Activated CD4-positive, alpha-beta T cell treated with anti-CD3 and anti-CD28 coated beads, Interleukin-2, amount 10 ng/mL, durations not matched to agents 7 days and 5 days (primary cell): ENCODE results near the gene SMAD1. TPM values are rescaled to one million over a fixed set of nuclear protein-coding genes. Genes with fewer than 3 reads are reported as not detected.
"Not testable (repeated sequence)": the region's sequence is repeated elsewhere in the genome, so short reads cannot be mapped to it uniquely, and the experiment has no call there.

Experiments
- CTCF ChIA-PET: fragments of 350-600 bp; sonication (Branson Sonifier 250); formaldehyde crosslinking; loops from one replicate; lab custom pipeline; 2021; ENCODE audit warnings: antibody characterized with exemption; lab: Charles Lee
- POLR2A ChIA-PET: fragments of 350-600 bp; sonication (Branson Sonifier 250); formaldehyde crosslinking; loops from one replicate; lab custom pipeline; 2021; ENCODE audit warnings: antibody characterized with exemption; lab: Charles Lee
- DNase-seq: peaks from one replicate; pipeline ENCODE4 v3.0.0-alpha.2; 2020
- H3K27ac Mint-ChIP-seq: one replicate; pipeline ENCODE4 v1.8.0; 2021; ENCODE audit warnings: mild to moderate bottlenecking, moderate library complexity, mixed read lengths
- H3K27me3 Mint-ChIP-seq: one replicate; pipeline ENCODE4 v1.8.0; 2021; ENCODE audit warnings: mixed read lengths
- H3K36me3 Mint-ChIP-seq: one replicate; pipeline ENCODE4 v1.8.0; 2021; ENCODE audit warnings: low read depth, mixed read lengths
- H3K4me1 Mint-ChIP-seq: one replicate; pipeline ENCODE4 v1.8.0; 2021; ENCODE audit warnings: mixed read lengths
- H3K4me3 Mint-ChIP-seq: one replicate; pipeline ENCODE4 v1.8.0; 2021; ENCODE audit warnings: mild to moderate bottlenecking, moderate library complexity, mixed read lengths
- H3K9me3 Mint-ChIP-seq: one replicate; pipeline ENCODE4 v1.8.0; 2021; ENCODE audit warnings: mixed read lengths
- total RNA-seq, 2 experiments: library from RNA; stranded (reverse); gene quantifications; one replicate each; pipeline ENCODE4 v1.2.3, GENCODE V29; 2021

The SMAD1 gene
- total RNA-seq, 2 experiments from 2014 or later: 12.0 to 12.7 TPM

DNA sequence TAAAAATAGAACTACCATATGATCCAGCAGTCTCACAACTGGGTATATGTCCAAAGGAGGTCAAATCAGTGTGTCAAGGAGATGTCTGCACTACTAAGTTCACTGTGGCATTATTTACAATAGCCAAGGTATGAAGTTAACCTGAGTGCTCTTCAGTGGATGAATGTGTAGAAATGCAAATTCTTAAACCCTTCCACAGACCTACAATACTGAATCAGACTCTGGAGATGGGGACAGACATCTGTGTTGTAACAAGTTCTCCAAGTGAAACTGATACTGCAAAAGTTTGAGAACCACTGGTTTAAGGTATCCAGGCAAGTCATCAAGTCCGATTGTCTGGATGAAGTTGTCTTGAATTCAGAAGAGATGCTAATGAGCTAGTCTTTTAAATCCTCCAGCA is 38.5 kb downstream of the SMAD1 start:
- Mint-ChIP-seq H3K4me1 (peaks cover 8% of the 10 kb centered on the region), H3K36me3 (peaks cover 3% of the 10 kb centered on the region), H3K4me3 (no peak overlapping the region), H3K27ac (no peak overlapping the region), H3K9me3 (no peaks in the 10 kb centered on the region), H3K27me3 (no peaks in the 10 kb centered on the region)
- no peak for DNase-seq
- POLR2A ChIA-PET: no interaction called here
- CTCF ChIA-PET: no interaction called here

DNA sequence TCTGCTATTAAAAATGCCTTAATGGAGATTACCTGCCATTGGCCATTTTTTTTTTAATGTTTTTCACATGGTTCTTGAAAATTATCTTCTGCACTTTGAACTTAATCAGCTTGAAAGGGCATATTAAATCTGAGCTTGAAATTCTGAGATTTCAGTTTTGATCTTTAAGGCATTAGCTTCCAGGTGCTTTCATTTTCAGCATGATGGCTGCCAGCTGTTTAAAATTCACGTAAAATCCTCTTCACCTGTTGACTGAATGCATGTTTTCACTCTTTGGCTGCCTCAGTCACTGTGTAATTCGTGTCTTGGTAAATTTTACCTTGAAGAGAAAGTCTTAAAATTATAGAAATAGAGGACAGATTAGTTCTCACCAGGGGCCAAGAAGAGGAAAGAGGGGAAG is 39.6 kb downstream of the SMAD1 start:
- peaks cover 12% of the 10 kb centered on the region for H3K4me1 Mint-ChIP-seq
- no peaks in the 10 kb centered on the region for H3K9me3 Mint-ChIP-seq
- no peak for DNase-seq
- H3K36me3 Mint-ChIP-seq: peaks cover 3% of the 10 kb centered on the region
- POLR2A ChIA-PET: no interaction called here
- H3K4me3 Mint-ChIP-seq: no peak overlapping the region
- H3K27me3 Mint-ChIP-seq: no peaks in the 10 kb centered on the region
- H3K27ac Mint-ChIP-seq: no peak overlapping the region
- CTCF ChIA-PET: no interaction called here

- ChIA-PET POLR2A (no interaction called here), CTCF (no interaction called here)
- no peaks in the 10 kb centered on the region for H3K9me3 Mint-ChIP-seq
- no peak for DNase-seq
- no peak overlapping the region for H3K27ac Mint-ChIP-seq
- no peaks in the 10 kb centered on the region for H3K27me3 Mint-ChIP-seq
- peaks cover 12% of the 10 kb centered on the region for H3K4me1 Mint-ChIP-seq
- peaks cover 3% of the 10 kb centered on the region for H3K36me3 Mint-ChIP-seq
- H3K4me3 Mint-ChIP-seq: no peak overlapping the region
Measured at GRCh38 chr4:145523117-145523516, 41.5 kb downstream of the SMAD1 start.

GRCh38 chr4:145524552-145524951 is 42.9 kb downstream of the SMAD1 start:
- no peak for DNase-seq
- peaks cover 3% of the 10 kb centered on the region for H3K36me3 Mint-ChIP-seq
- no peaks in the 10 kb centered on the region for H3K9me3 Mint-ChIP-seq
- no peaks in the 10 kb centered on the region for H3K27me3 Mint-ChIP-seq
- no peak overlapping the region for H3K4me3 Mint-ChIP-seq
- POLR2A ChIA-PET: no interaction called here
- H3K27ac Mint-ChIP-seq: no peak overlapping the region
- CTCF ChIA-PET: interaction anchor here (0.6 to 0.7 kb wide), 2 partner anchors 26 to 41 kb away, joined by 3 to 4 read pairs; no protein-coding TSS in a partner anchor
- peaks cover 12% of the 10 kb centered on the region for H3K4me1 Mint-ChIP-seq

DNA sequence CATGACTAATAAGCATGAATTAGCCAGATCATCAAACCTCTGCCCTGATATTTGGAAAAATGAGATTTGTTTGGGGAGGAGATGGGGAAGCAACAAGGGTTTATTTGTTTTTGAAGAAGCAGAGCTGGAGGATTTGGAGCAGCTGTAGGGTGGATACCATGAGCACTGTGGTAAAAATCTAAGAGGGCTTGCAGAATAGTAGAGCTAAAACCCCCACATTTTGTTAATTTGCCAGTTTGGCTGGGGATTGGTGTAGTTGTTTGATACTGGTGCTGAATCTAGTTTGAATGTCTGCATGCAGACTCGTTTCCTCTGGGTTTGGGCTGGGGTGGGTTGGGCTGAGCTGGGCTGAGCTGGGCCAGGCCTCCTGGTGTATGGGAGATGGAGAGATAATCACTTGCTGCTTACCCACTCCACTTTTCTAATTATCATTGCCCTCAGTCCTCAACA is 43.7 kb downstream of the SMAD1 start:
- H3K9me3 Mint-ChIP-seq: no peaks in the 10 kb centered on the region
- ChIA-PET POLR2A (no interaction called here), CTCF (interaction anchor here (0.6 to 0.7 kb wide), 2 partner anchors 25 to 42 kb away, joined by 3 to 4 read pairs; no protein-coding TSS in a partner anchor)
- H3K27me3 Mint-ChIP-seq: no peaks in the 10 kb centered on the region
- H3K27ac Mint-ChIP-seq: no peak overlapping the region
- no peak overlapping the region for H3K4me3 Mint-ChIP-seq
- DNase-seq: no peak
- H3K4me1 Mint-ChIP-seq: peaks cover 12% of the 10 kb centered on the region
- peaks cover 3% of the 10 kb centered on the region for H3K36me3 Mint-ChIP-seq

DNA sequence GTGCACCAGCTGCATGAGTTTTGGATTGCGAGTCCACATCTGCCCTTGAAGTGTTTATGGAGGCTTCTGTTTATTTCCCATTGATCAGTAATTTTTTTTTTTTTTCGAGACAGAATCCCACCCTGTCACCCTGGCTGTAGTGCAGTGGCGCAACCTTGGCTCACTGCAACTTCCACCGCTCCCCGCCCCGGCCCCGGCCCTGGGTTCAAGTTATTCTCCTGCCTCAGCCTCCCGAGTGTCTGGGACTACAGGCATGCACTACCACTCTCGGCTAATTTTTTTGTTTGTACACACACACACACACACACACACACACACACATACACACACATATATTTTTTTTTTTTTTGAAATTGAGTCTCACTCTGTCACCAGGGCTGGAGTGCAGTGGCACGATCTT is 46.1 kb downstream of the SMAD1 start:
- Mint-ChIP-seq H3K4me1 (peaks cover 5% of the 10 kb centered on the region), H3K4me3 (no peak overlapping the region), H3K27ac (no peak overlapping the region), H3K9me3 (no peaks in the 10 kb centered on the region), H3K27me3 (no peaks in the 10 kb centered on the region), H3K36me3 (no peaks in the 10 kb centered on the region)
- DNase-seq: no peak
- POLR2A ChIA-PET: no interaction called here
- CTCF ChIA-PET: interaction anchor here (1.0 kb wide), 1 partner anchor 11 kb away, joined by 3 read pairs; no protein-coding TSS in a partner anchor

- no peaks in the 10 kb centered on the region for H3K27me3 Mint-ChIP-seq
- no peak overlapping the region for H3K27ac Mint-ChIP-seq
- no peak for DNase-seq
- POLR2A ChIA-PET: no interaction called here
- no peaks in the 10 kb centered on the region for H3K9me3 Mint-ChIP-seq
- H3K36me3 Mint-ChIP-seq: no peaks in the 10 kb centered on the region
- no peak overlapping the region for H3K4me3 Mint-ChIP-seq
- CTCF ChIA-PET: interaction anchor here (1.0 kb wide), 1 partner anchor 10 kb away, joined by 3 read pairs; no protein-coding TSS in a partner anchor
- peaks cover 5% of the 10 kb centered on the region for H3K4me1 Mint-ChIP-seq
Measured at GRCh38 chr4:145528601-145529000, 46.9 kb downstream of the SMAD1 start.

GRCh38 chr4:145530189-145530588 is 48.5 kb downstream of the SMAD1 start:
- ChIA-PET CTCF (no interaction called here), POLR2A (no interaction called here)
- DNase-seq: no peak

DNA sequence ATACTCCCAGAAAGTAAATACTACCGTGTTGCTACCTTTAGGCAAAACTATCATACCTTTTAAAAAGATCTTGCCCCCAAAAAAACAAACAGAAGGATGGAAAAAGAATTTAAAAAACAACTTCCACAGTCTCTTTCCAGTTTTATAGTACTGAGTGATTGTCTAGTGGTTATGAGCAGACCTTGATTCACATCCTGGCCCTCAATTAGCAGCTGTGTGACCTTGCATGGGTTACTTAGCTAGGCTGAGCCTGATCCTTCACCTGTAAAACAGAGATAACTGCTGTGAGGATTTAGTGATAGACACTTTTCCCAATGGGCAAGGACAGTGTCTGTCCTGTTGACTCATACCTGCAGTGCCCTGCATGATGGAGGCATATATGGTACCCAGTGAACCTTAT is 49.0 kb downstream of the SMAD1 start:
- no peaks in the 10 kb centered on the region for H3K9me3 Mint-ChIP-seq
- H3K27ac Mint-ChIP-seq: no peak overlapping the region
- CTCF ChIA-PET: no interaction called here
- H3K4me1 Mint-ChIP-seq: peaks cover 1% of the 10 kb centered on the region
- no peak overlapping the region for H3K4me3 Mint-ChIP-seq
- no peak for DNase-seq
- no peaks in the 10 kb centered on the region for H3K27me3 Mint-ChIP-seq
- POLR2A ChIA-PET: no interaction called here
- no peaks in the 10 kb centered on the region for H3K36me3 Mint-ChIP-seq

More at GRCh38 chr4:145530189-145530588, 48.5 kb downstream of the SMAD1 start:
- Mint-ChIP-seq H3K4me1 (peaks cover 5% of the 10 kb centered on the region), H3K27me3 (no peaks in the 10 kb centered on the region), H3K9me3 (no peaks in the 10 kb centered on the region), H3K27ac (peak overlapping the region; percentile 2), H3K4me3 (no peak overlapping the region), H3K36me3 (no peaks in the 10 kb centered on the region)

DNA sequence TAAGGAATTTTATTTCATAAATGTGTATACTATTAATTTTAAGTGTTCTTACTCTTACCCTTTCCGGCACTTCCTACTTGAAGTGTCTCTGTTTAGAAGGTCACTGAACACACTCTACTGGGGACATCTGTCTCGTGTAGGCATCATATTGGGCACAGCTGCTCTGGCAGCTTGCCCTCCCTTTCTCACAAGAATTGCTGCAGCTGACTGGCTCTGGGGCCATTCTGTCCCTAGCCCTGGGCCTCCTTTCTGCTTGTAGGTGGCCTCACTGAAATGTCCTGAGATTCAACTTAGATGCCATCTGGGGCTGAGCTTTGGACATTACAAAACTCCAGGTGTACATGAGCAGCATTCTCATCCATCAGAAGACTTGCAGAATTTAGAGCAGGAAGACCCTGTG is 49.6 kb downstream of the SMAD1 start:
- peaks cover 1% of the 10 kb centered on the region for H3K4me1 Mint-ChIP-seq
- H3K4me3 Mint-ChIP-seq: no peak overlapping the region
- ChIA-PET CTCF (no interaction called here), POLR2A (no interaction called here)
- no peaks in the 10 kb centered on the region for H3K9me3 Mint-ChIP-seq
- no peaks in the 10 kb centered on the region for H3K36me3 Mint-ChIP-seq
- H3K27ac Mint-ChIP-seq: no peak overlapping the region
- DNase-seq: no peak
- no peaks in the 10 kb centered on the region for H3K27me3 Mint-ChIP-seq

DNA sequence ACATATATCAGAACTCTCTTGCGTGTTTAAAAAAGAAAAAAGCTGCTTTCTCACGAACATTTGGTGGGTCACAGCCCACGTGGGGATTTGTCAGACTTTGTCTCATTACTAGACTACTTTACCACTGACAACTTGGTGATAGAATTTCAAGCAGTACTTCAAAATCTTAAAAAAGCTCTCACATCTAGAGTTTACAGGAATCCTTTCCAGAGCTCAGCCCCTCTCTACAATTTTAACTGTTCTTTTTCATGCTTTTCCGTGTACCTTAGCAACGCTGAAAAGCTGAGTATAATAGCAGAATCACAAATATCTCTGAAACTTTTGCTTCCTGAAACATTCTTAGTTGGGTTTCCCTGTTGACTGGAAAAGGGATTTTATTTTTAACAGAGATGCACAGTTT is 50.2 kb downstream of the SMAD1 start:
- H3K4me1 Mint-ChIP-seq: peaks cover 1% of the 10 kb centered on the region
- CTCF ChIA-PET: no interaction called here
- no peak overlapping the region for H3K4me3 Mint-ChIP-seq
- DNase-seq: no peak
- no peaks in the 10 kb centered on the region for H3K27me3 Mint-ChIP-seq
- no peak overlapping the region for H3K27ac Mint-ChIP-seq
- POLR2A ChIA-PET: no interaction called here
- H3K36me3 Mint-ChIP-seq: no peaks in the 10 kb centered on the region
- H3K9me3 Mint-ChIP-seq: no peaks in the 10 kb centered on the region

DNA sequence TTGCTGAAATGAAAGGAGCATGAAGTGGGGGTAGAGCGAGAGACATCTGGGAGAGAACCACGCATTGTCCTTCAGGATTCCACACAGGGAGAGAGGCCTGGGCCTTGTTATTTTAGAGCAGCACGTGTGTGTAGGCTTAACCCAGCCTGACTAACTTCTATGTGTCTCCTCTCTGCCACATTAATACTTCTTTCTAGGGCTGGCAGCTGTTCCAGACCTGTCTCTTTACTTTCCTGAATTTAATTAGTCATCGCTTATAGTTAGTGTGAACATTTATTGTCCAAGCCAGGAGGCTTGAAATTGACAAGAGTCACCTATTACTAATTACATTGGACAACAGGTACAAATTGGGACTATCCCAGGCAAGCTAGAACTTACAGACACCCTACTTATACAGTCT is 51.3 kb downstream of the SMAD1 start:
- no peak for DNase-seq

DNA sequence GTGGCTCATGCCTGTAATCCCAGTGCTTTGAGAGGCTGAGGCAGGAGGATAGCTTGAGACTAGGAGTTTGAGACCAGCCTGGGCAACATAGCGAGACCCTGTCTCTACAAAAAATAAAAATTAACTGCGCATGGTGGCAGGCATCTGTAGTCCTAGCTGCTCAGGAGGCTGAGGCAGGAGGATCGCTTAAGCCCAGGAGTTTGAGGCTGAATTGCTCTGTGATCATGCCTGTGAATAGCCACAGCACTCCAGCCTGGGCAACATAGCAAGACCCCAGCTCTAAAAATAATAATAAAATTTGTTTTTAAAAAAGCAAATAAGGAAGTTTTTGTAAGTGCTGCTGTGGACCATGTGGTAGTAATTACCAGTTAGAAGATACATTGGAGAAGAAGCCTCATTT is 51.8 kb downstream of the SMAD1 start:
- H3K27ac Mint-ChIP-seq, H3K9me3 Mint-ChIP-seq, H3K4me1 Mint-ChIP-seq, H3K36me3 Mint-ChIP-seq, CTCF ChIA-PET, DNase-seq, POLR2A ChIA-PET, H3K27me3 Mint-ChIP-seq, H3K4me3 Mint-ChIP-seq: not testable (repeated sequence)

More for the DNA sequence above, 51.3 kb downstream of the SMAD1 start:
- Mint-ChIP-seq H3K27ac (no peak overlapping the region), H3K9me3 (no peaks in the 10 kb centered on the region), H3K27me3 (no peaks in the 10 kb centered on the region), H3K36me3 (no peaks in the 10 kb centered on the region), H3K4me3 (no peak overlapping the region), H3K4me1 (peaks cover 1% of the 10 kb centered on the region)
- ChIA-PET POLR2A (no interaction called here), CTCF (no interaction called here)

- Mint-ChIP-seq H3K4me3 (no peak overlapping the region), H3K27ac (no peak overlapping the region), H3K9me3 (no peaks in the 10 kb centered on the region), H3K4me1 (peaks cover 1% of the 10 kb centered on the region), H3K27me3 (no peaks in the 10 kb centered on the region), H3K36me3 (no peaks in the 10 kb centered on the region)
- no peak for DNase-seq
- ChIA-PET CTCF (no interaction called here), POLR2A (no interaction called here)
Measured at GRCh38 chr4:145533961-145534360, 52.3 kb downstream of the SMAD1 start.
